NCI-H1694 treated with DMSO at 0.1 percent for 48 hours (cell line): ENCODE results near the gene PLS3.

ENCODE experiments used
- DNase-seq: peaks from one replicate; lab custom pipeline; 2025; lab: John Stamatoyannopoulos, UW

Gene PLS3

GRCh38 chrX:115693476-115693875 lies 132.5 kb downstream of the PLS3 start:
- no peak for DNase-seq

- no peak for DNase-seq
Measured at GRCh38 chrX:115694028-115694427, 133.1 kb downstream of the PLS3 start.

- DNase-seq, result no peak
Measured at GRCh38 chrX:115696039-115696438, 135.1 kb downstream of the PLS3 start.

DNA sequence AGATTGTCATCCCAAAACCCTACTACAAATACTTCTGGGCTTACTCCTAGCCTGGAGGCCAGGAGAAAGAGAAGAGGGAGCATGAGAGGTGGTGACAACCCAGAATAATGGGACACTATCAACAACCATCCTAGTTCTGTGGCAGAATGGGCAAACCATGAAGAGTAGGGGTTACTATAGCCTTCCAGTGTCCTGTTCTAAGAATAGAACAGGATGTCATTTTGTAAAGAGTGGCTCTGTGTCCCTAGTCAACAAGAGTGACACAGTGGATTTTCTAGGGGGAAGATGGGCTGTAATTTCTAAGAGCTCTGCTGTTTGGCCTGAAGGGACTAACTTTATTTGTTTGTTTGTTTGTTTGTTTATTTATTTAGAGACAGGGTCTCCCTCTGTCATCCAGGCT lies 136.0 kb downstream of the PLS3 start:
- no peak for DNase-seq

- no peak for DNase-seq
Measured at GRCh38 chrX:115697806-115698205, 136.8 kb downstream of the PLS3 start.
